GM21717 (cell line): ENCODE data around the gene PLAGL1.

Source experiments
- ATAC-seq: cut with Tn5 transposase; IDR thresholded peaks from one replicate; pipeline ENCODE4 v1.9.1; 2021; ENCODE audit warnings: mild to moderate bottlenecking, moderate library complexity; ENCODE audit not compliant: unreplicated experiment

Gene PLAGL1

GRCh38 chr6:143967706-143968376 lies 40.2 kb downstream of the PLAGL1 start:
- ATAC-seq, result no peak

- ATAC-seq, result no peak
Measured at GRCh38 chr6:143966312-143966711, 41.7 kb downstream of the PLAGL1 start.

GRCh38 chr6:143965503-143966171 lies 42.4 kb downstream of the PLAGL1 start:
- ATAC-seq, result no peak

GRCh38 chr6:143964674-143965081 lies 43.4 kb downstream of the PLAGL1 start:
- no peak for ATAC-seq

GRCh38 chr6:143963158-143963919 lies 44.7 kb downstream of the PLAGL1 start:
- no peak for ATAC-seq

GRCh38 chr6:143961886-143962878 lies 45.9 kb downstream of the PLAGL1 start:
- no peak for ATAC-seq

- no peak for ATAC-seq
Measured at GRCh38 chr6:143961066-143961465, 47.0 kb downstream of the PLAGL1 start.

- no peak for ATAC-seq
Measured at GRCh38 chr6:143959927-143960326, 48.1 kb downstream of the PLAGL1 start.

- no peak for ATAC-seq
Measured at GRCh38 chr6:143958839-143959399, 49.1 kb downstream of the PLAGL1 start.

- no peak for ATAC-seq
Measured at GRCh38 chr6:143957679-143958274, 50.3 kb downstream of the PLAGL1 start.

GRCh38 chr6:143955971-143956370 lies 52.1 kb downstream of the PLAGL1 start:
- ATAC-seq, result no peak

GRCh38 chr6:143953922-143954321 lies 54.1 kb downstream of the PLAGL1 start:
- ATAC-seq, result no peak

- ATAC-seq, result no peak
Measured at GRCh38 chr6:143952947-143953701, 54.9 kb downstream of the PLAGL1 start.

- ATAC-seq, result no peak
Measured at GRCh38 chr6:143952060-143952778, 55.8 kb downstream of the PLAGL1 start.

GRCh38 chr6:143950875-143951274 lies 57.2 kb downstream of the PLAGL1 start:
- ATAC-seq, result no peak

GRCh38 chr6:143949962-143950361 lies 58.1 kb downstream of the PLAGL1 start:
- no peak for ATAC-seq

- no peak for ATAC-seq
Measured at GRCh38 chr6:143949535-143949934, 58.5 kb downstream of the PLAGL1 start.

GRCh38 chr6:143948208-143948607 lies 59.9 kb downstream of the PLAGL1 start:
- ATAC-seq, result no peak
